ENCODE data around the gene TSEN15. TPM values are rescaled to one million over a fixed set of nuclear protein-coding genes. Genes with fewer than 3 reads are reported as not detected.

The TSEN15 gene
- total RNA-seq, 1 donor from 2014 or later = 23.6 TPM

- no peak for DNase-seq
- H3K4me3 Mint-ChIP-seq (ENCODE audit: unreplicated experiment) = no peak overlapping the region
- no peaks in the 10 kb centered on the region for H3K27me3 Mint-ChIP-seq (ENCODE audit: unreplicated experiment)
- no peak for TF ChIP-seq CTCF (IDR thresholded peaks at IDR 0.05; ENCODE audit: partially characterized antibody, unreplicated experiment)
- no peaks in the 10 kb centered on the region for H3K4me1 Mint-ChIP-seq (ENCODE audit: low read depth, unreplicated experiment)
- no peaks in the 10 kb centered on the region for H3K36me3 Mint-ChIP-seq (ENCODE audit: unreplicated experiment)
- no peak overlapping the region for H3K27ac Mint-ChIP-seq (ENCODE audit: unreplicated experiment)
- peaks cover 4% of the 10 kb centered on the region for H3K9me3 Mint-ChIP-seq (ENCODE audit: unreplicated experiment)
Observed at GRCh38 chr1:184012187-184012586, 39.3 kb upstream of the TSEN15 start.

GRCh38 chr1:184014271-184014670 lies 37.3 kb upstream of the TSEN15 start:
- no peak overlapping the region for H3K27ac Mint-ChIP-seq (ENCODE audit: unreplicated experiment)
- DNase-seq = no peak
- peaks cover 4% of the 10 kb centered on the region for H3K9me3 Mint-ChIP-seq (ENCODE audit: unreplicated experiment)
- H3K4me1 Mint-ChIP-seq (ENCODE audit: low read depth, unreplicated experiment) = no peaks in the 10 kb centered on the region
- no peaks in the 10 kb centered on the region for H3K36me3 Mint-ChIP-seq (ENCODE audit: unreplicated experiment)
- no peak for TF ChIP-seq CTCF (IDR thresholded peaks at IDR 0.05; ENCODE audit: partially characterized antibody, unreplicated experiment)
- H3K27me3 Mint-ChIP-seq (ENCODE audit: unreplicated experiment) = no peaks in the 10 kb centered on the region
- H3K4me3 Mint-ChIP-seq (ENCODE audit: unreplicated experiment) = no peak overlapping the region

- Mint-ChIP-seq H3K36me3 (ENCODE audit: unreplicated experiment) (no peaks in the 10 kb centered on the region), H3K4me3 (ENCODE audit: unreplicated experiment) (no peak overlapping the region), H3K4me1 (ENCODE audit: low read depth, unreplicated experiment) (no peaks in the 10 kb centered on the region), H3K27me3 (ENCODE audit: unreplicated experiment) (no peaks in the 10 kb centered on the region), H3K9me3 (ENCODE audit: unreplicated experiment) (peaks cover 4% of the 10 kb centered on the region), H3K27ac (ENCODE audit: unreplicated experiment) (no peak overlapping the region)
- TF ChIP-seq CTCF (IDR thresholded peaks at IDR 0.05; ENCODE audit: partially characterized antibody, unreplicated experiment) = no peak
- DNase-seq = no peak
Observed at GRCh38 chr1:184016169-184016568, 35.4 kb upstream of the TSEN15 start.

- no peak for DNase-seq
- H3K9me3 Mint-ChIP-seq (ENCODE audit: unreplicated experiment) = peaks cover 4% of the 10 kb centered on the region
- TF ChIP-seq CTCF (IDR thresholded peaks at IDR 0.05; ENCODE audit: partially characterized antibody, unreplicated experiment) = no peak
- no peak overlapping the region for H3K27ac Mint-ChIP-seq (ENCODE audit: unreplicated experiment)
- no peaks in the 10 kb centered on the region for H3K36me3 Mint-ChIP-seq (ENCODE audit: unreplicated experiment)
- no peak overlapping the region for H3K4me3 Mint-ChIP-seq (ENCODE audit: unreplicated experiment)
- H3K4me1 Mint-ChIP-seq (ENCODE audit: low read depth, unreplicated experiment) = peaks cover 2% of the 10 kb centered on the region
- no peaks in the 10 kb centered on the region for H3K27me3 Mint-ChIP-seq (ENCODE audit: unreplicated experiment)
Observed at GRCh38 chr1:184017306-184017705, 34.2 kb upstream of the TSEN15 start.

GRCh38 chr1:184018622-184019021 lies 32.9 kb upstream of the TSEN15 start:
- H3K27ac Mint-ChIP-seq (ENCODE audit: unreplicated experiment) = no peak overlapping the region
- H3K4me3 Mint-ChIP-seq (ENCODE audit: unreplicated experiment) = no peak overlapping the region
- no peaks in the 10 kb centered on the region for H3K36me3 Mint-ChIP-seq (ENCODE audit: unreplicated experiment)
- no peaks in the 10 kb centered on the region for H3K27me3 Mint-ChIP-seq (ENCODE audit: unreplicated experiment)
- peaks cover 3% of the 10 kb centered on the region for H3K9me3 Mint-ChIP-seq (ENCODE audit: unreplicated experiment)
- peaks cover 6% of the 10 kb centered on the region for H3K4me1 Mint-ChIP-seq (ENCODE audit: low read depth, unreplicated experiment)
- TF ChIP-seq CTCF (IDR thresholded peaks at IDR 0.05; ENCODE audit: partially characterized antibody, unreplicated experiment) = no peak
- no peak for DNase-seq

Measured in glutamatergic neuron (in vitro differentiated cells).